ENCODE data around the gene ENOX1.

- no peak for TF ChIP-seq TARDBP (IDR thresholded peaks at IDR 0.05)
- no peak for TF ChIP-seq ARNT (IDR thresholded peaks at IDR 0.05)
- TF ChIP-seq SUZ12 (IDR thresholded peaks at IDR 0.05), result no peak
Measured at GRCh38 chr13:43663474-43664090, 123.2 kb downstream of the ENOX1 start.
